Measurements from ENCODE around the gene SPDYE16.
"Not testable (repeated sequence)": the region's sequence is repeated elsewhere in the genome, so short reads cannot be mapped to it uniquely, and the experiment has no call there.

GRCh38 chr7:76511911-76512885 lies 30.9 kb downstream of the SPDYE16 start:
- TF ChIP-seq, protein P1, sequence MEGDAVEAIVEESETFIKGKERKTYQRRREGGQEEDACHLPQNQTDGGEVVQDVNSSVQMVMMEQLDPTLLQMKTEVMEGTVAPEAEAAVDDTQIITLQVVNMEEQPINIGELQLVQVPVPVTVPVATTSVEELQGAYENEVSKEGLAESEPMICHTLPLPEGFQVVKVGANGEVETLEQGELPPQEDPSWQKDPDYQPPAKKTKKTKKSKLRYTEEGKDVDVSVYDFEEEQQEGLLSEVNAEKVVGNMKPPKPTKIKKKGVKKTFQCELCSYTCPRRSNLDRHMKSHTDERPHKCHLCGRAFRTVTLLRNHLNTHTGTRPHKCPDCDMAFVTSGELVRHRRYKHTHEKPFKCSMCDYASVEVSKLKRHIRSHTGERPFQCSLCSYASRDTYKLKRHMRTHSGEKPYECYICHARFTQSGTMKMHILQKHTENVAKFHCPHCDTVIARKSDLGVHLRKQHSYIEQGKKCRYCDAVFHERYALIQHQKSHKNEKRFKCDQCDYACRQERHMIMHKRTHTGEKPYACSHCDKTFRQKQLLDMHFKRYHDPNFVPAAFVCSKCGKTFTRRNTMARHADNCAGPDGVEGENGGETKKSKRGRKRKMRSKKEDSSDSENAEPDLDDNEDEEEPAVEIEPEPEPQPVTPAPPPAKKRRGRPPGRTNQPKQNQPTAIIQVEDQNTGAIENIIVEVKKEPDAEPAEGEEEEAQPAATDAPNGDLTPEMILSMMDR (conservative IDR thresholded peaks at IDR 0.05; ENCODE audit: low read depth, low read length) = not testable (repeated sequence)
- not testable (repeated sequence) for TF ChIP-seq EZH2phosphoT487 (IDR thresholded peaks at IDR 0.05; ENCODE audit: borderline replicate concordance, low read length); EZH2 (IDR thresholded peaks at IDR 0.05; ENCODE audit: low read length, unreplicated experiment)
